Uterus (tissue), 2 donors: ENCODE data around the gene NEGR1.

Source experiments
- CTCF ChIP-seq, 4 experiments: fragments of 200-600 bp in 2 of 4; fragments of 450-650 bp in 2 of 4; sonication (generic) in 2 of 4; IDR thresholded peaks; one replicate each; pipeline ENCODE4 v1.5.1; 2016 to 2019; ENCODE audit warnings: antibody characterized with exemption in 4 of 4, mild to moderate bottlenecking in 2 of 4, moderate library complexity in 1 of 4
- POLR2A ChIP-seq, 2 donors: fragments of 450-650 bp; IDR thresholded peaks; one replicate each; pipeline ENCODE4 v1.6.1; 2016; ENCODE audit warnings: antibody characterized with exemption in 2 of 2, mild to moderate bottlenecking in 1 of 2, moderate library complexity in 1 of 2

GRCh38 chr1:71660411-71660810, 621.9 kb downstream of the NEGR1 start:
- no peak for TF ChIP-seq CTCF (IDR thresholded peaks at IDR 0.05)
- TF ChIP-seq POLR2A (IDR thresholded peaks at IDR 0.05), result no peak
